C4-2B (cell line): ENCODE data around the gene SYTL1.

Experiments
- ZFX ChIP-seq: fragments of 450-650 bp; IDR thresholded peaks from 2 replicates; pipeline ENCODE4 v1.6.1; 2017
- TF ChIP-seq, protein P1 (sequence below): fragments of 450-650 bp; conservative IDR thresholded peaks from 2 replicates; pipeline ENCODE4 v1.5.1; 2017; ENCODE audit warnings: mild to moderate bottlenecking

DNA sequence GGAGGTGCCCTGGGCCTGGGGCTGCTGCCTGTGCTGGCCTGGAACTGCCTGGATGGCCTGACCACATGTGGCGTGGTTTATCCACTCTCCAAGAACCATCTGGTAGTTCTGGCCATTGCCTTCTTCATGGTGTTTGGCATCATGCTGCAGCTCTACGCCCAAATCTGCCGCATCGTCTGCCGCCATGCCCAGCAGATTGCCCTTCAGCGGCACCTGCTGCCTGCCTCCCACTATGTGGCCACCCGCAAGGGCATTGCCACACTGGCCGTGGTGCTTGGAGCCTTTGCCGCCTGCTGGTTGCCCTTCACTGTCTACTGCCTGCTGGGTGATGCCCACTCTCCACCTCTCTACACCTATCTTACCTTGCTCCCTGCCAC lies 52.4 kb downstream of the SYTL1 start:
- TF ChIP-seq, protein P1, sequence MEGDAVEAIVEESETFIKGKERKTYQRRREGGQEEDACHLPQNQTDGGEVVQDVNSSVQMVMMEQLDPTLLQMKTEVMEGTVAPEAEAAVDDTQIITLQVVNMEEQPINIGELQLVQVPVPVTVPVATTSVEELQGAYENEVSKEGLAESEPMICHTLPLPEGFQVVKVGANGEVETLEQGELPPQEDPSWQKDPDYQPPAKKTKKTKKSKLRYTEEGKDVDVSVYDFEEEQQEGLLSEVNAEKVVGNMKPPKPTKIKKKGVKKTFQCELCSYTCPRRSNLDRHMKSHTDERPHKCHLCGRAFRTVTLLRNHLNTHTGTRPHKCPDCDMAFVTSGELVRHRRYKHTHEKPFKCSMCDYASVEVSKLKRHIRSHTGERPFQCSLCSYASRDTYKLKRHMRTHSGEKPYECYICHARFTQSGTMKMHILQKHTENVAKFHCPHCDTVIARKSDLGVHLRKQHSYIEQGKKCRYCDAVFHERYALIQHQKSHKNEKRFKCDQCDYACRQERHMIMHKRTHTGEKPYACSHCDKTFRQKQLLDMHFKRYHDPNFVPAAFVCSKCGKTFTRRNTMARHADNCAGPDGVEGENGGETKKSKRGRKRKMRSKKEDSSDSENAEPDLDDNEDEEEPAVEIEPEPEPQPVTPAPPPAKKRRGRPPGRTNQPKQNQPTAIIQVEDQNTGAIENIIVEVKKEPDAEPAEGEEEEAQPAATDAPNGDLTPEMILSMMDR = no peak
- TF ChIP-seq ZFX = no peak
